GM10847 (cell line): ENCODE results near the gene FOXD2.

Source experiments
- POLR2A ChIP-seq: IDR thresholded peaks from 2 replicates; pipeline ENCODE4 v1.6.1; 2011; ENCODE audit not compliant: insufficient read length; ENCODE audit errors: extremely low read depth

The FOXD2 gene

GRCh38 chr1:47469390-47469759, 31.5 kb downstream of the FOXD2 start:
- no peak for TF ChIP-seq POLR2A

GRCh38 chr1:47469910-47470309, 32.1 kb downstream of the FOXD2 start:
- no peak for TF ChIP-seq POLR2A

DNA sequence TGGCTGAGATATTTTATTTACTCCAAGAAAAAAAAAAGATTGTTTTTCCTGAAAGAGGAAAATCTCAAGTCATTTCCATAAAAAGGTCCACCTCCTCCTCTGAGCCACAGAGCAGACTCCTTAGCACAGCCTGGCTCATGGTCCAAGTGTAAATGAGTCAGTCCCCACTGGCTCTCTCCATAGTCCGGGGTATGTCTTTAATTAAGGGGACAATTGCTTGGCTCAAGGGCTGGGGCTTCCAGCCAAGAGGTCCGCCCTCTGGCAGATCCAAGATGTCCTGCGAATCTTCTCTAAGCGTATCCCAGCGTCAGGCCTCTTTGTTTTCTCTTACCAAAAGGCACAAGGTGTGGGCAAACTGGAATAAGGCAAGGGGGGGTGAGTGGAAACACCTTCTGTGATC, 33.3 kb downstream of the FOXD2 start:
- TF ChIP-seq POLR2A, result no peak

GRCh38 chr1:47474278-47475193, 36.7 kb downstream of the FOXD2 start:
- TF ChIP-seq POLR2A, result no peak

GRCh38 chr1:47477595-47478080, 39.8 kb downstream of the FOXD2 start:
- TF ChIP-seq POLR2A, result no peak

DNA sequence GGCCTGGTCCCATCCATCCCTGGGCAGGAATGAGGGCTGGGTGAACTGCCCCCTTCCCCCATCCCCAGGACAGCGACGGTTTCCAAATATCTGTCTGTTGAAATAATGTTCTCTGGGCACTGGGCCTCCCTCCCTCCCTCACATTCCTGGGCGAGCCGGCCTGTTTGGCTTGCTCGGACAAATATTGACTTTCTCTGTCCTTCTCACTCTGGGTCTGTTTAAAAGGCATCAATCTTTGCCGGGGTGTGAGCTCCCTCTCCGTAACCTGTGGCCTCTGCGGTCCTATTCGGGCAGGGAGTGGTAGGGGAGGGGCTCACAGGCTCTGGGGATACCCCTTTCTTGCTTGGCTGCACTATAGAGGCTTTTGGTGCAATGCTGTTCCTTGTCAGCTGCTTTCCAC, 40.2 kb downstream of the FOXD2 start:
- TF ChIP-seq POLR2A, result no peak

GRCh38 chr1:47479664-47480063, 41.8 kb downstream of the FOXD2 start:
- TF ChIP-seq POLR2A, result no peak

GRCh38 chr1:47481936-47482335, 44.1 kb downstream of the FOXD2 start:
- TF ChIP-seq POLR2A, result no peak

DNA sequence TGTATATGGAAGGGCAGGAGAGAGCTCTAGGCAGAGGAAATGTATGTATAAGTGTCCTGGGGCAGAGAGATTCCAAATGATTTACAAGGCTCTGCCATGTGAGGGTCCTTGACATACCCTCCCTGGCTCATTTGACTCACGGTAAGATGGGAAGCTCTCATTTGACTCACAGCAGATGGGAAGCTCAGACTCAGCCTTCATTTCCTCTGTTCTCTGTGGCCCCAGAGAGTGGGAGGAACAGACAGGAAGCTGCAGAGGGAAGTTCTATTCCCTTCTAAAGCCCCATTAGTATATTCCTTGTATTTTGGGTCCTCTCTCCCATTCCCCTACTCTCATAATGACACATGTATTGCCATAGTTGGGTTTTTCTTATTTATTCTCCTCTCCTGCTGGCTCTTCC, 44.9 kb downstream of the FOXD2 start:
- TF ChIP-seq POLR2A, result no peak

DNA sequence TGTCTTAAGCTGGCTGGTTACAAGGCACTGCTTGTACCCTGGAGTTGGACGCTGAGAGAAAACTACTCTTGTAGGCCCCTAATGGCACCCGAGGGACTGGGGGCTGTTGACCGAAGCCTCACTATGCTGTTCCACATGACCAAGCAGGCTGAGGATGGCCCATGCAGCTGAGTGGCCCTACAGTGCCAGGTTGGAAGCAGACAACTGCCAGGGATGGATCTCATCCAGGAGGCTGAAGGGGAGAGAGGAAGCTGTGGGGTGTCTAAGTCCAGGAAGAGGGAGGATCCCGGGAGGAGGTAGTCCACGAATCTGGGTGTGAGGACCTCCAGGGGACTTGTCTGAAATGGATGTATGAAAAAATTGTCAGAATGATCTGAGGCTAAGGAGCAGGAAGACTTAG, 45.8 kb downstream of the FOXD2 start:
- TF ChIP-seq POLR2A, result no peak

DNA sequence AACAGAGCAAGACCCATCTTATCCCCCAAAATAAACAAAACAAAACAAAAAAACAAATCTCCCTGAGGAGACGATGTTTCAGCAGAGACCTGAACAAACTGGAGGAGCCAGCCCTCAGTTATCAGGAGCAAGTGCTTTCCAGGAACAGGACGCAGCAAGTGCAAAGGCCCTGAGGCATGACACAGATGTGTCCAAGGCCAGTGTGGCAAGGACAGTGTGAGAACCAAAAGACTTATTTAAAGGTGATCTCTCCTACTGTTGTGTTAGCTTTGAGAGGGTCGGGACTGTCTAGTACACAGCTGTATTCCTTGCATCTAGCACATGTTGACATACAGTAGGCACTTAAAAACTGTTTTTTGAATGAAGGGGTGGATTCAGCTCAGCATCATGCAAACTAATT, 48.0 kb downstream of the FOXD2 start:
- no peak for TF ChIP-seq POLR2A

- TF ChIP-seq POLR2A, result no peak
Measured at GRCh38 chr1:47487332-47487731, 49.5 kb downstream of the FOXD2 start.

DNA sequence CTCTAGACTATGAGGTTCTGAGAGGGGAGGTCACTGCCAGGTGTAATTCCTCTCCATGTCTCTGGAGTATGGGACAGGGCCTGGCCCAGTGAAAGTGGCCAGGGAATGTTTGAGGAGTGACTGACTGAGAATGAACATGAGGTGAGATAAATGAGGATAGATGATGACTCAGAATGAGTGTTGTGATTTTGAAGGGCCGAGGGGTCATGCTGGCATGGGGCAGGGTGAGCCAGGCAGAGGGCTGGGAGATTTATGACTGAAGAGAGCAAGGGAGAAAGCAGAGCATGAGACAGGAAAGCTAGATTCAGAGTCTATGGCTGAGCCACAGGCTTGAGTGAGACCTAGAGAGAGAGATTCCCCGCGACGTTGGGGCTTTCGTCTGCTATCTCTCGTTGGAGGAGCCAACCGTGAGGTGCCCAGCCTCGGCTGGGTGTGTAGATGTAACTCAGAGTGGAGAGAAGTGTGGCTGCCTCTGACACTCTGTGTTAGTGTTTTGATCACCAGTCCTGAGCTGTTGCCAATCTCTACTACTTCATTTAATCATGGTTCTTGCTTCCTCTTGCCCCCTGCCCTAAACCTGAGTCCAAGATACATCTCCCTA, 50.1 kb downstream of the FOXD2 start:
- TF ChIP-seq POLR2A, result no peak
